Fibroblast of skin of abdomen (primary cell): ENCODE data around the gene NHEJ1.
A peak's percentile ranks its signal among the peaks of the same experiment; 100 is the strongest.

Source experiments
- DNase-seq: peaks from one replicate; pipeline ENCODE4 v3.0.0-alpha.2; 2013

The NHEJ1 gene

GRCh38 chr2:219165058-219165911, 4.7 kb upstream of the NHEJ1 start:
- DNase-seq = no peak

- no peak for DNase-seq
Measured at GRCh38 chr2:219163156-219163555, 2.5 kb upstream of the NHEJ1 start.

DNA sequence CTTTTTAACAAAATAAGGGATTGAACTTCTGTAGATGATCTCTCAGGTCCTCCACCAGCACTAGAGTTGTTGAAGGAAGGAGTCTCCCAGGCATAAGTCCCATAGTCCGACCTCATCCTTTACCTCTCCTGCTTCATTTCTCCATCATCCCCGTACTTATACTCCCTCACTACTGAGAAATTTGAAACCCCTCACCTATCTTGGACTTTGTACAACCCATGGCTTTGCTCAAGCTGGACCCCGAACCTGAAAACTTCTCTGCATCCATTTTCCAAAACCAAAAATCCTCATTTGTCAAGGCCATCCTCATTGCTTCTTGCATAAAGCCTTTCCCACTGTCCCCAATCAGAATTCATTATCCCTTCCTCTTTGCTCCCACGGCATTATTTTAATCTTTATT, 482 bp upstream of the NHEJ1 start:
- DNase-seq = no peak

DNA sequence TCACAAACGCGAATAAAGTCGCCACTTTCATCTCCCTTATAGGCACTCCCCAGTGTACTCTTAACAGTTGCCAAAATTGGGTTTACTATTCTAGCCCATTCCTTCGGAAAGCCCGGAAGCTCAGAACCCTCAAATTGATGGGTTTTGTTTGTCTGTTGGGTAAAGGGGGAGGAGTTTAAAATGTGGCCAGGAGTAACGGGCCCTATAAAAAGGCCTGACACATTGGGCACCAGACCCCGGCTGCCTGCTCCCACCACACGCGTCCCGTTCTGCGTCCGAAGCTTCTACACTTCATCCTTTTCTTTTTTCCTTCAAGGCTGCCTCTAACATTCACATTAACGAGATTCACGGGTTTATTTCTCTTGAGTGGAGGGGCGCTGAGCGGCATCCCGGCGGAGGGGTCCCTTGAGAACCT, 837 bp downstream of the NHEJ1 start:
- peak; percentile 5 for DNase-seq

DNA sequence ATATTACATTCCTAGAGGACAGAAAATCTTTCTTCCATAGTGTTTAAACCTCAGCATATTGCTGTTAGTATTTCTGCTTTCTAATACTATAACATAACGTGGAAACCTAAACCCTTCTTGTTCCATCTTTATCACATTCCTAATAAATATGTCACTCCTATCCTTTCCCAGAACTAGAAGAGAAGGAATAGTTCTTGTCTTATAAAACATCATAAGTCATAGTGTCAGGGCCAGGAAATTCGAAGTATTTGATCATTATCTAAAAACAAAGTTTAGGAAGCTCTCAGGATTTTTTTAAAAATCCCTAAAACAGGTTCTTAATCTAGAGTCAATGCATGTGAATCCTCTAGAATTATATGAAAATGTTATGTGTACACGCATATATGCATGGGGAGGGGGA, 2.0 kb downstream of the NHEJ1 start:
- DNase-seq = peak; percentile 48

DNA sequence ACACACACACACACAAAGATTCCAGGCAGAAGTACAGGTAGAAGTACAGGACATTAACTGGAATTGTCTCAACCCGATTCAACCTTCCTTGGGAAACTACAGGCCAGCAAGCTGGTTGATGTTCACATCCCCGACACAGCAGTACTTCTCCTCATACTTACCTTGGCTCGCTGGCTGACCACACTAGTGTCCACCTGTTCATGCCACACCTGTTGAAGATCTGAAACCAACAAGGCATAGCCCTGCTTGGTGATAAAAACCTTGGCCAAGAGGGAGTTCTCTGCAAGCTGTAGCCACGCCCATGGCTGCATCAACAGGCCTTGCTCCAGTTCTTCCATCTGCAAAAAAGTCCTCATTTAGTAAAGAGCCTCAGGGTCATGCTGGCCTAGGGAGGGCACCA, 2.6 kb downstream of the NHEJ1 start:
- DNase-seq = no peak

DNA sequence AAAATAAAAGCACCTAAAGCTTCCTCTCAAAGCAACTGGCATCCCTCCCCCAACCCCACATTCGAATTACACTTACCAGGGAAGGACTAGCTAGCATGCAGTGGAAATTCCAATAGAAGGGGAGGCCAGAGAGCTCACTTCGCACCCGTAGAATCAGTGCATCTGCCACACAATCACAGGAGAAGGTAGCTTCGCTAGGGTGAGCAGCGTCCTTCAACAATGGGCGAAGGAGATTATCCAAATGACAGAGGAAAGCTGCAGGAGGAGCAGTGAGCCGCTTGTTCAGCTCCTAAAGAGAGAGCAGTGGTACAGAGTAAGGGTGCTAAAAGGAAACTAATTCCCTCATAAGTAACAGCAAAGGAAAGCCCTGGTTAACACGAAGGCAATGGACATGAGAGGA, 3.2 kb downstream of the NHEJ1 start:
- DNase-seq = no peak

DNA sequence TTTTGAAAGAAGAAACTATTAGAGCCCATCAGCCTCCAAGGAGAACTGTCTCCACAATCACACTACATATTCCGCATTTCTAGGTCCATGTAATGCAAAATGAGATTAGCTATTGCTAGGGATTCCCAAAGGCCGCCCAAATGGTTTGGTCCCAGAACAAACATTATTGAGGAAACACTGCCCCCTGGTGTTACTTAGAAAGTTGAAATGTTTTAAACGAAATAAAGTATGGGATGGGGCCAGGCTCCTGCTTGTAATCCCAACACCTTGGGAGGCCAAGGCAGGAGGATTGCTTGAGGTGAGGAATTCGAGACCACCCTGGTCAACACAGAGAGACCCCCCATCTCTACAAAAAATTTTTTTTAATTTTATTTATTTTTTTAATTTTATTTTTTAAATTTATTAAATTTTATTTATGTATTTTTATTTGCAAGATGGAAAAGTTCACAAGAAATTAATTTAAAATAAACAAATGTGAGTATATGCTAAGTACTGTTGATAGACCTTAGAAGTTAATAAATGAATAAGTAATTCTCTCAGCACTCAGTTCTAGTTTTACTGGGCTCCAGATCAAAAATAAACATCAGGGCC, 5.5 kb downstream of the NHEJ1 start:
- DNase-seq = peak; percentile 66

DNA sequence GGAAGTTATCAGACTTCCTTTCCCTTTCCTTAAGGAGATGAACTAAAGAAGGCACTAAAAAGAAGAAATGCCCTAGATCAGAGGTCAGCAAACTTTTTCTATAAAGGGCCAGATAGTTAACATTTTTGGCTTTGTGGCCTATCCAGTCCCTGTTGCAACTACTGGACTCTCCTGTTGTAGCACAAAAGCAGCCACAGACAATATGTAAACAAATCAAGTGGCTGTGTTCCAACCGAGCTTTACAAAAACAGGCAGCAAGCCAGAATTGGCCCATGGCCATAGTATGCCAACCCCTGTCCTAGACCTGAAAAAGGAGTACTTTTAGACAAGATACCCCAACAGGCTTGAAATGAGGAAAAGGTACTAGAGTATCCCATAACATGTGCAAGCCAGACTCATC, 10.9 kb downstream of the NHEJ1 start:
- no peak for DNase-seq

DNA sequence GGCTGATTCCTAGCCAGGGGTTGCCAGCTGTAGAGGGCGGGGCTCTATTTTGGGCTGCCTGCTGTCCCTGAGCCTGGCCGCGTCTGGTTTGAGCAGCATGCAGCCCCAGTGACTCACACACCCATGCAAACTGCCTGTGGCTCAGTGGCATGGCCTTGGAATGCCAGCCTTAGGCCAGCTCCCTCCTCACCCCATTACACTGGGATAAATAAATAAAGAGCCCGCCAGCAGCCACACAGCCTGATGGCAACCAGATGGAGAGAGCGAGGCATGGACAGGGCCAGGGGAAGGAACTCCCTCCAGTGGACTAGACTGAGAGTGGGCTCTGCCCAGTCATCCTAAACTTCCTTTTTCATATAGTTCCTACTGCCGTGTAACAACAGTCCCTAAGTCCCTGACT, 18.3 kb downstream of the NHEJ1 start:
- DNase-seq = peak; percentile 64

- no peak for DNase-seq
Measured at GRCh38 chr2:219140722-219141121, 19.9 kb downstream of the NHEJ1 start.

DNA sequence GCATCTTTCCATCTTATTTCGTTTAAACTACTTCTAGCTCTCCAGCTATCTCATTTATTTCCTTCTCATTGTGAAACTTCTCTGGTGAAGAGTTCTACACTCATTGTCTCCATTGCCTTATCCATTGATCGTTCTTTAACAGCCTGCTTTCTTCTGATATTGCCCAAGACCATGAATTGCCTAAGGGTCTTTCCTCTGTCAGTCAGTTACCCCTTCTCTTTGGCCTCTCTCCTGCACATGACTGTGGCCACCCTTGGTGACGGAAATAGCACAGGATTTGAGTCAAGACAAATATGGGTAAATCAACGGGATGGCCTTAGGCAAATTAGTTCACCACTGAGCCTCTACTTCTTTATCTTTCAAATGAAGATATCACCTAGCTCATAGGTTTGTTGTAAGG, 26.6 kb downstream of the NHEJ1 start:
- DNase-seq = no peak

- DNase-seq = no peak
Measured at GRCh38 chr2:219131744-219132143, 28.9 kb downstream of the NHEJ1 start.

GRCh38 chr2:219131327-219131726, 29.3 kb downstream of the NHEJ1 start:
- no peak for DNase-seq

- DNase-seq = no peak
Measured at GRCh38 chr2:219129589-219129988, 31.0 kb downstream of the NHEJ1 start.

DNA sequence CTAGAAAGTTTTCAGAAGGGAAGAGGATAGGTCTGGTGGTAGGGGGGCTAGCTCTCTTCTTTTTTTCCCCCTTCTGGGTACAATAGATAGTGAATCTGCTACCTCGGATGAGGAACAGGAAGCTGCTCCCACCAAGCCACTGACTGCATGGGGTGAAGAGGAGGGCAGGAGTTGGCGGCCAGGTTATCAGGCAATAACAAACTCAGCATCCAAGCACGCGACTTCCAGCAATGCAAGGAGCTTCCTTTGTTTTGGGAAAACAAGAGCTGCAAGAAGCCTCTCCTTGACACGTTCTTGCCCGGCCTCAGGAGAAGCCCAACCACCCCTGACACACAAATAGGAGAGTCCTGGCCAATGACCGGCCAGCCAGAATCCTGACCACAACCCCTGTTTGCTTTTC, 32.2 kb downstream of the NHEJ1 start:
- no peak for DNase-seq

DNA sequence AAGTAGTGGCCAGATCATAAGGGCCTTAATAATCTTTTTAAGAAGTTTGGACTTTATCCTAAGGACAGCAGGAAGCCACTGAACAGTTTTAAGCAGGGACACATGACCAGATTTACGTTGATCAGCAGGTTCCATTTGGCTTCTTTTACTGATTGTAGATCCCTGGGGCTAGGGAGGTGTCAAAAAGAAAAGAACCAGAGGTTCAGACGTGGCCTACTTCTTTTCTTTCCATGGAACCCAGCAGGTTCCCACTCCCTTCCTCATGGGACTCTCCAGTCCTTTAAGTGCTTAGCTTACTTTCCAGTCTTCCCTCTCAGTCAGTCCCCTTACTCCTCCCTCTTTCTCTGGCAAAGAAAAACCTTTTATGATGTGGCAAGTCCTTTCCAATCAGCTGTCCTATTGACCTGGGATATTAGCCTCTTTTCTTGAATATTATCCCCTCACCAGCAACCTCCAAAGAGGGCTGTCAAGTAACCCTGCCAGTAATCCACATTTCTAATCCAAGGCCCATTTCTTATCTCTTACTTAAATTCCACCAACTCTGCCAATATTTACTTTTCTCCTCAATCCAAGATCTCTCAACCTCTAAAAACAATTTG, 33.5 kb downstream of the NHEJ1 start:
- no peak for DNase-seq

- DNase-seq = no peak
Measured at GRCh38 chr2:219126555-219126954, 34.1 kb downstream of the NHEJ1 start.

DNA sequence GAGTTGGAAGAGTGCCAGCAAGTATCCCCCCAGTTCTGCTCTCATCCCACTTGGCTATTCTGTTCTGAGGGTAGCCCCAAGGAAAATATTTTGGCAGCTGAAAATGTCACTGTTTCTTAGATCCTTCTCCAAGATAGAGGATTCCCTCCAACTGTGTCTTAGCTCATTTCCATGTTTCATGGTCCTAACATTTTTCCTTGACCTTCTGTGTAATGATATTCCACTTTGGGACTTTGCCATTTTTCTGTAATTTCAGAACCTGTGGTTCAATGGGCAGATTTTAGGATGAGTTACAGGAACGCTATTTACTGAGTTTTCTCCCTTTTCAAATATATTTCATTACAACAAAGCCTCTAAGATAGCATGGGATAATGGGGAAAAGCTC, 34.7 kb downstream of the NHEJ1 start:
- DNase-seq = no peak

GRCh38 chr2:219125225-219125885, 35.3 kb downstream of the NHEJ1 start:
- DNase-seq = peak; percentile 42

GRCh38 chr2:219124381-219125110, 36.1 kb downstream of the NHEJ1 start:
- DNase-seq = no peak

DNA sequence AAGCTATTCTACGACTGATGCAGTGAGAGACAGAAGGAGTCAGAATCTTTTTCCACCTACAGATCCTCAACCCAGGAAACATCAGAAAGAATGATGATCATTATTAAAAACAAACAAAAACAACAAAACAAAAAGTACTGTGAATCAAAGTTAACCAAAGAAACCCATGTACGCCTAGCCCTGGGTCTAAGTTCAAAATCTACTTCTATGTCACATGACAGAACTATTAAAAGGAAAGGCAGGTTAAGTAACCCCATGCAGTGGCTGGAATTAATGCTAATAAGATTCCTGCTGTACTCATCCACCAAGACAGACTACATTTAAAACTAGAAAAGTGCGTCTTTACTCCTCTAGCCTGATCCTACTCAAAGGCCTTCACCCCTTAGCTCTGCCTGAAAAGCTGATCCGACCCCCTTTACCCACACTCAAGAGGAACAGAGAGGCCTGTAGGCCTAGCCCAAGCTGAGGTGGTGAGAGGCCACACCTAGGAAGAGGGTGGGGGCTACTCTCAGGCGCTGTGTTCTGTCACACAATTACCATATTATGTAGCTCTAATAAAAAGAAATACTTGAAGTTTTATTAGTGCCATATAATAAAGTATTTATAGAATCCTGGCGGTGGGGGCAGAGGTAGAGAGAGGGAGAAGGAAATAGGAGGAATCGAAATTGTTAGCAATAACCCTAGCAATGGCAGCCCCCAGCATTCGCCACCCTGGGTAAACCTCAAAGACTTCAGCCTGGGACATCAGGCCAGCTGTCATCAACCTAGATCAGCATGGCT, 37.1 kb downstream of the NHEJ1 start:
- DNase-seq = no peak
